Activated gamma-delta T cell treated with anti-CD3 and anti-CD28 coated beads, Interleukin-2, amount 50 U/mL, for 16 hours (primary cell): ENCODE data around the gene XG.
A peak's percentile ranks its signal among the peaks of the same experiment; 100 is the strongest.
"Not testable (repeated sequence)": the region's sequence is repeated elsewhere in the genome, so short reads cannot be mapped to it uniquely, and the experiment has no call there.

ENCODE experiments used
- DNase-seq: peaks from one replicate; pipeline ENCODE4 v3.0.0-alpha.2; 2020; ENCODE audit warnings: low read depth

XG gene, protein sequence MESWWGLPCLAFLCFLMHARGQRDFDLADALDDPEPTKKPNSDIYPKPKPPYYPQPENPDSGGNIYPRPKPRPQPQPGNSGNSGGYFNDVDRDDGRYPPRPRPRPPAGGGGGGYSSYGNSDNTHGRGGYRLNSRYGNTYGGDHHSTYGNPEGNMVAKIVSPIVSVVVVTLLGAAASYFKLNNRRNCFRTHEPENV

DNA sequence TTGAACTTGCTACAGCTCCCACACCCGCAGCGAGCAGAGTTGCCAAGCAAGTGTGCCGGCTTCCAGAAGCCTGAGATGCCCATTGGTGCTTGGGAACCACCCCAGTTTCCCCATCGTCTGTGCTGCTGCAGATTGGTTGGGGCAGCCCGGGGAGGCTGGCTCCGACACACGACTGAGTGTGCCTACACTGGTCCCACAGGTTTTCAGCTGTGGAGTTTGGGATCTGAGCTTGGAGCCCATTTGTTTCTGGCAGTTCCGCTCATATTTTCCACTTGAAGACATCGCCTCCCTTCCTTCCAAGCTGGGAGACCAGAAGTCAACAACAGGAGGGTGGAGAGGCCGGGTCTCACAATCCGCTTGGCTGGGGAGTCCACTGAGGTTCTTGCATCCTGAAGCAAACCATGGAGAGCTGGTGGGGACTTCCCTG, at the start of gene XG:
TSS of gene XG (plus strand) at position 167 of the 427 bp plus-strand sequence. CDS start at position 402, 235 bp downstream.
- not testable (repeated sequence) for DNase-seq

DNA sequence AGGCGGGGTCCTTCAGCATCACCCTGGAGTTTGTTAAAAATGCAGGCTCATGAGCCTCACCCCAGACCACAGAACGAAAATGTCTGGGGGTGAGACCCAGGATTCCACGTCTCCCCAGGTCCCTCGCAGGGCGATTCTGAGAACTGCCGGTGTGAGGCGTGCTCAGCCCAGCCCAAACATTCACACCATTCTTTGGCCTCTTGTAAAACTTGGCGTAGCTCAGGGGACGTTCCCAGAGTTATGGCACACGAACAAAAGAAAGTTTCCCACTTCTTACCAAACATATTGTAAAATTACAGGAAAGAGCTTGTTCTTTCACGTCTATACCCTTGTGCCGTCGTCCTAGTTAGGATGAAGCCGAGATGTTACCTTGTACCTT, 47.9 kb upstream of the XG start:
- DNase-seq = no peak

DNA sequence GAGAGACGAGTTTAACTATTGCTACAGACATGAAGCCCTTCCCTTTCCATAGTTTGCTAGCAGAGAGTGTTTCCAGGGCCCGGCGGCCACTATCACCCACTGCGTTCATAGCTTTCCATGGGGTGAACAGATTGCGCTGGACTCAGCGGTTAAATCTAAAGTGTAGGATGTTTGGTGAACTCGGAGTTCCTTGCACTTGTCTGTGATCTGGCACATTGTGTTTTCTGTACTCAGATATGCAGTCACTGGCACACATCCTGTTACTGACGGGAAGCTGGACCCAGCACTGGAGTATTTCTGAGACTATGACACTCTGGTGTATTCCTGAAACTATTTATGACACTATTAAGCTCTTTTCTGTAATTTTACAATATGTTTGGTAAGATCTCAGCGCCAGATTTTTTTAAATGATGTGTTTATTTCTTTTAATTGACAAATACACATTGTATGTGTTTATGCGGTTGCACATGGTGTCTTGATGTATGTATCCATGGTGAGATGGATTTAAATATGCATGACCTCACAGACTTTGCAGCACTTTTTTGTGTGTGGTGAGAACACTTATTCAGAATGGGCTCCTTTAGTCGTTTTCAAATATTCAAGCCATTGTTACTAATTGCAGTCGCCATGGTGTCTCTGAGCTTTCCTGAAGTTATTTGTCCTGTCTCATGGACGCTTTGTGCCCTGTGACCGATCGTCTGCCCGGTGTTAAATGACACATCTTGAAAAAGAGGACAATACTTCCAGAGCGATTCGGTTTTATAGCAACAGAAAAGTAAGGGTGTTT, 46.6 kb upstream of the XG start:
- DNase-seq = no peak

DNA sequence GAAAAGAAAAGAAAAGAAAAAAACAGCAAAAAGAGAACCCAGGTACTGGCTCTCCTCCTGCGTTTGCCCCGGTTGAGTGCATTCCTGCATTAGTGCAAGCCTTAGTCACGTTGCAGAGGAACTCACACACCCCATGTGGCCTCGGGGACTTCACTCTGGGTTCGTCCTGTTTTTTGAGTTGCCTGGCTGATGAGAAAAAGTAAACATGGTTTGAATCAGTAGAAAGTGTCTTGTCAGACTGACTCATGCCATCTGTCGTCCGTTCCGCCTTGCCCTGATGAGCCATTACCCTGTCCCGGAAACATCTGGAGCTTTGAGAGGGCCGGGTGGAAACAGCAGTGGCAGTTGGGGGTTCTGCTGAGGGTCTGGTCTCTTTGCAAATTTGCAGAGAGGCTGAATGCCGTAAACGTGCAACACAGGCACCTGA, 44.5 kb upstream of the XG start:
- DNase-seq = peak; percentile 55

DNA sequence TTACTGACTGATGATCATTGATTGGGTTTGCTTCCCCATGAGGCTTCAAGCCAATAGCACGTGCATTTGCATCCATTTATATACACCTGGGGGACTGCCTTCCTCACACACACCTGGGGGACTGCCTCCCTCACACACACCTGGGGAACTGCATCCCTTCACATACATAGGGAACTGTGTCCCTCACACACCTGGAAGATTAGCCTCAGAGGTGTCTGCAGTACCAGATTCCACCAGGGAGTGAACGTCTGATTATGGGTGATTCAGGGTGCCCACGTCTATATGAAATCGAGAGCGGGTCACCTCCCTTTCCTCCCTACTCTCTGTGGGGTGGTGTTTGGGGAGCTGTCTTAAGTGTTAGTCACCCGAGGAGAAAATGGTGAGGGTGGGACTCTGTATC, 43.8 kb upstream of the XG start:
- DNase-seq = no peak

DNA sequence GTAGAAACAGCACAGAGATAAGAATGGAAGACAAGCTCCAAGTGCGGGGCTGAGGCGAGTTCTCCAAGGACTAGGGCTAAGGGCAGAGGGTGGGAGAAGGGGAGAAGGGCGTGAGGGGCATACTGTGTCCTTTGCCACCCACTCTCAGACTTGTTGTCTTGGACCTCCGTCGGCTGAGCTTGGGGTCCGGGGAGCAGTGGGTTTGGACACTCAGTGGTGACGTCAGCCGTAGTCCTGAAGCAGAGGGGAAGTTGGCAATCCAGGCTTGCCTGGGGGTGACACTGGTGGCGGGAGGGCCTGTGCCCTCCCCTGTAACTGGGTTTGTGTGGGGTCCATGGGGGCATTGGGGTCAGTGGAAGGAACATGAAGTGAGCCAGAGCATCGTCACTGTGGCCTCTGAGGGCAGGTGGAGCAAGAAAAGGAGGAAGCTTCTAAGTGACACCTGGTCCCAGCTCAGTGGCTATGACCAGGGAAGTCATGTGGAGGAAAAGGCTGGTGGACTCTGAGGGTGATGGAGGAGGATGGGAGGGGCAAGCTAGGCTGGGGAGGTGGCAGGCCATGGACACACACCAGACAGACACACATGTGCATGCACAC, 43.1 kb upstream of the XG start:
- no peak for DNase-seq

DNA sequence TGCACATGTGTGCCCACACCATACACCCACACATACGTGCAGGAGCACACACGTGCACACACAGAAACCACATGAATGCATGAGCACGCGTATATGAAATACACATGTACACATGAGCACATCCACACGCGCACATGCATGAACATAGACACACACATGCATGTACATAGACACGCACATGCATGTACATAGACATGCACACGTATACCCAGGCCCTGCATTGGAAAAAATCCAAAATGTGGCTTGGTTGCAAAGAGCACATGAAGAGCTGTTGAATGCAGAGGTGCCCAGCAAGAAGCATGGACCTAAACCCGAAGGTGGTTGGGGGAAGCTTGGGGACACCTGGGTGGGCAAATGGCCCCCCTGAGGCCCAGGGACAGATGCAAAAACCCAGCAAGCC, 42.3 kb upstream of the XG start:
- no peak for DNase-seq

DNA sequence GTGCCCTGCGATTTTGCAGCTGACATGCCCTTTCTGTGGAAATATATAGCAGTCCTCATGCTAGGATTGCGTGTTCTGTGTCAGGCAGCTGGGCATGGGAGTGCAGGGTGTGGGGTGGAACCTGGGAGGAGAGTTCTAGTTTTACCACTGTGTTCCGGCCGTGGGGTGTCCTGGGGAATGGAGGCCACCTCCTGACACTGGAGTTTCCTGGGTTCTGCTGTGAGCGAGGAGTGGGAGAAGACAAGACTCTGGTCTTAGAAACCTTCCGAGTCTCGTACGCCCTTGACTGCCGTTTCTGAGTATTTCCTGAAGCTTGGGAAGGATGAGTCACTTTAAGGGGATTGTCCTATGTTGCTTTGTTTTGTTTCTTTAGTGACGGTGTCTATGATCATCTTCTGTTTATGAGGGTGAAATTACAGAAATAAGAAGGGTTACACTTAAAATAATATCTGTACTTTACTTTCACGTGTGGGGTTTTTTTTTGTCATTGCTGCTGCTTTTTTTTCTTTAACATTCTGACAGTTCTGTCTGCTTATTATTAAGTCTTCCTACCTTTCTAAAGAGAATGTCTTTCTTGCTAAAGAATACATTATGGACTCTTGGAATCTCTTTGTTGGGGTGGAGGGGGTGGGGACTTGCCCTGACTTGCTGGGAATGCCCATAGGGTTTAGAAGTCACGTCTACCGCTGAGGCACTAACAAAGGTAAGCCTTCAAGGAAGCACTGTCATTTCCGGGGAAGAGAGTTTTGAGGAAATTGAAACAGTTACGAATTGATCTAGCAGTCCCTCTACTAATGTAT, 41.6 kb upstream of the XG start:
- no peak for DNase-seq

DNA sequence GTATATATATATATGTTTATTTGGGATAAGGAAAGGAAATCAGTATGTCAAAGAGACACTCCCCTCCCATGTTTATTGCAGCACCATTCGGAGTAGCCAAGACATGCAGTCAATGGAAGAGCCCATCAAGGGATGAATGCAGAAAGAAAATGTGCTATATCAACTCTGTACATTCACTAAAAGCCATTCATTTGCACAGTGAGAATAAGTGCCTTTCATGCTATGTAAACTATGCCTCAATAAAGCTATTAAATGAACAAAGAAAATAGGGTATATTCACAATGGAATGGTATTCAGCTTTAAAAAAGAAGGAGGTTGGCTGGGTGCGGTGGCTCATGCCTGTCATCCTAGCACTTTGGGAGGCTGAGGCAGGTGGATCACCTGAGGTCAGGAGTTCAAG, 40.4 kb upstream of the XG start:
- DNase-seq = no peak

DNA sequence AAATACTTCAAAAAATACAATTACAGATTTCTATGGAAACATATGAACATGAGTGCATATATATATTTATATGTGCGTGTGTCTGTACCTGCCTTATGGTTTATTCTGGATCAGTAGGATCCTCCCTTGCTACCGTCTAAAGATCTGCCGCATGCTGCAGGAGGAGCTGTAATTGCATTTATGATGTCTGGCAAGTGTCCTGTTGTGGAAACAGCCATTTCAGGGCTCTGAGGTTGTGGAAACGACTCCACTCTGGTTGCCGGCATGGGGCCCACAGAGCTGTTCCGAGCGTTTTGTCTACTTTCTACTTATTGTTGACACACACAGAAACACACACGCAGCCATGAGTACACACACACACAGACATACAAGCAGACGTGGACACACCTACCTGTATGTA, 39.4 kb upstream of the XG start:
- DNase-seq = no peak

DNA sequence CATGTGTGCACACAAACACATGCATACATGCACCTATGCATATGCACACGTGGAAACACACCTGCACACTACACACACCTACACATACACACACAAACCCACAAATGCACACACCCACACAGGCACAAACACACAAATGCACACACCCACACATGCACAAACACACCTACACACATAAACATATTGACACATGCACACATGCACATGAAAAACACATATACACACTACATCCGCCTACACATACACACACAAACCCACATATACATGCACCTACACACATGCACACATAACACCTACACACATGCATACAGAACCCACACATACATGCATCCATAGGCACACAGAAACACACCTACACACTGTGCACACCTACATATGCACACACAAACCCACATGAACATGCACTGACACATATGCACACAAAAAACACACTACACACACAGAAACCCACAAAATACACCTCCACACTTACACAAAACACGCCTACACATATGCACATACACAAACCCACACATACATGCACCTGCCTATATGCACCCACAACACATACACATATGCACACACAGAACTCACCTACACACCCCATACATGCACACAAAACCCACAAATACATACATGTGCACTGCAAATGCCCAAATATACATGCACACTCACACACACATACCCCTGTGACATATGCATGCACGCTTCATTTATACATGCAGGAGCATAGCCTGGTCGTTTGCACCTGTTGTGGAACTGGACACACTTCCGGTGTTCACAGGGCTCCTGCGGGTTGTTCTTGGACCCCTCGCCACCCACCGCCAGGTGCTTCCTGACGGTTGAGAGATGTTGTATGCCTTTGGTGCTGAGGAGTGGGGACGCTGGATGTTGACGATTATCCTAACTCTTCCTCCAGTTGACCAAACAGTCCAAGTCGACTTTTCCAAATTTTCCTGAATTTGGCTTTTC, 38.7 kb upstream of the XG start:
- DNase-seq = no peak

DNA sequence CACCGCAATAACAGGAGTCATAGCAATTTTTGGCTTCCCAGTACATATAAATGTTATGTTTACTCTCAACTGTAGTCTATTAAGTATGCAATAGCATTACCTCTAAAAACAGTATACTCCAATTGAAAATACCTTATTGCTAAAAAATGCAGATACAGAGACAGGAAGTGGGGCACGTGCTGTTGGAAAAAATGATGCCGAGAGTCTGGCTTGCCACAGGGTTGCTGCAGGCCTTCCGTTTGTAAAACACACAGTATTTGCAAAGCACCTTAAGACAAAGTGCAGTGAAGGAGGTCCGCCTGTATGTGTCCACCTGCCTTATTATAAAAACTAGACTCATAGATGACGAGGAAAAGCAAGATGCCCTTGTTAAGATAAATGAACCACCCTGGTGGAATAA, 37.3 kb upstream of the XG start:
- DNase-seq = no peak

DNA sequence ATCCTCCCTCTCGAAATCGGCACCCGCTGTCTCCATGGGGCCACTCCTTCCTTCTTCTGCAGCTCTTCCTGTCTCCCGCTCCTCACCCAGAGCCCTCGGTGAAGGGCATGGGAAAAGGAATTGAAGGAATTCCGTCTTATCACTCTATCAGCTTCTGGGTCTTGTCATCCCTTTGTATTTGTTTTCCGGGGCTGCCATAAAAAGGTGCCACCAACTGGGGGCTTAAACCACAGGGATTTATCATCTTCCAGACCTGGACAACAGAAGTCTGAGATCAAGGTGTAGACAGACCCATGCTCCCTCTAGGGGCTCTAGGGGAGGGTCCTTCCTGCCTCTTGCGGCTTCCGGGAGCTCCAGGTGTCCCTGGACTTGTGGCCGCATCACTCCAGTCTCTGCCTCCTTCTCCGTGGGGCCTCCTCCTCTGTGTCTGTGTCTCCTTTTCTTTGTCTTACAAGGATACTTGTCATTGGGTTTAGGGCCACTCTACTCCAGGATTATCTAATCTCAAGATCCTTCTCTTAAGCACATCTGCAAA, 36.7 kb upstream of the XG start:
- DNase-seq = no peak

DNA sequence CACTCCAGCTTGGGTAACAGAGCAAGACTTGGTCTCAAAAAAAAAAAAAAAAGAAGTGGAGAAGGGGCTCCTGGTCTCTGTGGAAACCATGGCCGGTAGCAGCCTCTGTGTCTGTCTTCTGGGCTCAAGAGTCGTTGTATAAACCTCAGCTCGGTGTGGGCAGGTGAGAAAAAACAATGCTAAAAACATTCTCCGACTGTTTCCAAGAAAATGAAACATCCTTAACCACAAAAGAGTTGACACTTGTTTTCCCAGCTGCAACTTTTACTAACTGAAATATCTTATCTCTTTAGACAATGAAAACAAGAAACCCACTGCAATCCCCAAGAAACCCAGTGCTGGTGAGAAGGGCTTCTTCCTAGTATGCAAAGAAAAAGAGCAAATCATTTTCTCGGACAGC, 34.5 kb upstream of the XG start:
- DNase-seq = no peak

DNA sequence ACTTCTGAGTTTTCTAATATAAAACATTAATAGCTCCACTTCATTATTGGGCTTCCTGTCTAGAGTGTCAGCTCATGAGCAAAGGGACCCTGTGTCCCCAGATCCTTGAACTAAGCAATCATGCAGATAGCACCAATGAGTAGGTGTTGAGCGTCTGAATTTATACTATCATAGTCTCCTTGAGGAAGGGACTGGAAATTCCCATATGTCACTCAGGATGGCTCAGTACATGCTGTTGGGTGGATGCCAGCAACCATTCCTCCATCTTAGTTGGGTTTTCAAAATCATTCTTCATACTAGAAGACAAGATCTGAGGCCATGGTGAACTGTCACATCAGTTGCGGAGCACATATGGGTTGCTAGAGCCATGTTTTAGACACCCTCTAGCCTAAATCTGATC, 33.0 kb upstream of the XG start:
- no peak for DNase-seq

DNA sequence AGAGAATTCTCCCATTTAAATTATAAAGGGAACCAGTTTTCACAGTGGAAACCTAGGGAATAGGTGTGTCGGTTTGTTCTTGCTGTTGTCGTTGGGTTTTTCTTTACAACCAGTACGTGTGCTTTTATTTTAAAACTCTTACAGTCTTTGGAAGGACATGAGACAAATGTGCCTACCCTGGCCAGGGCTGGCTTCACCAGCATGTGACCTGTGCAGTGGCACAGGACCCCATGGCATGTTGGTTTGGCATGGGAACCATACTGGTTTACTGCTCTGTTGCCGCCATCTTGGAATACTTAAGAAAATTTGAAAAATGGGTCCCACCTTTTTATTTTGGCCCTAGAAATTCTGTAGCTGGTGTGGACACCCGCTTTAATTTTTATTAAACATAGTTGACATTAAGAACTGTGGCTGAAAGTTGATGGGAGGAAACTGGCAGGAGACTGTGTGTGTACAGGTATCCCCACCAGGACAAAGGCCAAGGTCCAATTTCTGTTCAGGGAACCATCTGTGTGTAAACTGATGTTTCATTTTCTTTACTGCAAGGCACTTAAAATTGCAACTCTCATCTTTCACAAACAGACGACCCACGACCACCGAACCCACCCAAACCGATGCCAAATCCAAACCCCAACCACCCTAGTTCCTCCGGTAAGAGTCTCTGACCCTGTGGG, 31.9 kb upstream of the XG start:
- DNase-seq = no peak

DNA sequence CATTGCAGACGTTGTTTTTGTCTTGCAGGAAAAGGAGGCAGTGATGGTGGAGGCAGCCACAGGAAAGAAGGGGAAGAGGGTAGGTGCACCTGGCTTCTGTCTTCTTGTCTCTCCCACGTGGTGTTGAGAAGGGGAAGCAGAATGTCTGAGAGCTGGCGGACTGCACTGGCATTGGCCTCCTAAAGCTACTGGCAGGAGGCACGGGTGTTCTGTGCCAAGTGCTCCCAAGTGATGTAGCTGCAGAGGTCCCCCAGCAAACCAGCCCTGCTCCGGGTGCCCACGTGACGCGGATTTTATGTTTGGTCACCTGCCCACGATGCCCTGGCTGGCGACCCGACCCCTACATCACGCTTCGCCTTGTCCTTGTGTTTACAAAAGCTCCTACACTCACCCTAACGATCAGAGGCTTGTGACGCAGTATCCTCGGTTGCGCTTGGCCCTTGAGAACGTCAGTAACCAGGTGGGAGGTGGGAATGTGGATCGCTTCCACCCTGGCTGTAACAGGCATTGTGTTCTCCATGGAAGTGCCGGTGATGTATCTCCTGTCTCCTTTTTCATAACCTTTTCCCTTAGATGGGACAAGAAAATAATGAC, 28.5 kb upstream of the XG start:
- DNase-seq = no peak

DNA sequence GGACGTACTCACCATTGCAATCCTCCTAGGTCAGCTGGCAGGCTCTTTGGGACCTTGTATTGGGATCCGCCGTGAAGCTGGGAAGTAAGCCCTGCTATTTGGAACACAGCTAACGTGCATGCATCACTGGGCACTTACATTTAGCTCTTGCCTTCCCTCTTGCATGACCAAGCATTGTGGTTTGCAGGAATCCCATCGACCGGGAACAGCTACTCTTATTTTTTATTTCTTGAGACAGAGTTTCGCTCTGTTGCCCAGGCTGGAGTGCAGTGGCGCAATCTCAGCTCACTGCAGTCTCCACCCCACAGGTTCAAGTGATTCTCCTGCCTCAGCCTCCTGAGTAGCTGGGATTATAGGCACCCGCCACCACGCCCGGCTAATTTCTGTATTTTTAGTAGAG, 24.6 kb upstream of the XG start:
- not testable (repeated sequence) for DNase-seq

DNA sequence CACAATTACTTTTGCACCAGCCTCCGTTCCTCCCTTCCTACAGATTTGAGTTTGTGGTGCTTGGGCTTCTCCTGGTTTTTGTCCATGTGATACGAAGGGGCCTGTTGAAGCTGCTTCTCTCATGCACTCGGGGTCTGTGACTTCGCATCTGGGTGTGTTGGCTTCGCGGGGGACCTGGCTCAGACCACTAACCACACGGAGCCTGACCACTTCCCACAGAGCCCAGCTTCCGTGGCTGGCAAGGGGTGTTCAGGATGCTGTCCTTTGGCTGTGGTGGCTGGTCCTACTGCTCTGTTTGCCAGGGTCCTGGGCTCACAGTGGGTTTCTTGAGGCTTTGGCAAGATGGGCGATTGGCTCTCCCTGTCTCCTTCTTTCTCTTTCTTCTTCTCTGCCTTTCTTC, 19.8 kb upstream of the XG start:
- no peak for DNase-seq

DNA sequence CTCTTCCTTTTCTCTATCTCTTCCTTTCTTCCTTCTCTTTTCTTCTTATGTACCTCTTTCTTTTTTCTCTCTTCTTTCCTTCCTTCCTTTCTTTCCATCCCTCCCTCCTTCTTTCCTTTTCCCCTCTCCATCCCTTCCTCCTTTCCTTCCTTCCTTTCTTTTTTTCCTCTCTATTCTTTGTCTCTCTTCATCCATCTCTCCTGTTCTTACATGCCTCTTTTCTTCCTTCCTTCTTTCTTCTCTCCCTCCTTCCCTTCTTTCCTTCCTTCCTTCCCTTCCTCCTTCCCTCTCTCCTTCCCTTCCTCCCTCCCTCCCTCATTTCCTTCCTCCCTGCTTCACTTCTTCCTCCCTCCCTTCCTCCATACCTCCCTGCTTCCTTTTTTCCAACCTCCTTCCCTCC, 19.2 kb upstream of the XG start:
- no peak for DNase-seq
